K562 (cell line): ENCODE measurements around the gene PYGB.

Experiments
- ELF2 ChIP-seq: fragments of 250-450 bp; sonication (Bioruptor Pico); IDR thresholded peaks from 2 replicates; pipeline ENCODE4 v1.5.0; 2021; ENCODE audit warnings: mild to moderate bottlenecking
- EZH2 ChIP-seq: IDR thresholded peaks from 2 replicates; pipeline ENCODE4 v1.6.1; 2012; ENCODE audit warnings: low read depth, mild to moderate bottlenecking, inconsistent platforms, low read length, borderline replicate concordance
- FOXK2 ChIP-seq, 2 experiments: fragments of 450-650 bp; IDR thresholded peaks in 1 of 2; conservative IDR thresholded peaks in 1 of 2; 2 replicates each; pipeline ENCODE4 v1.6.1; 2016; ENCODE audit warnings: low read depth in 2 of 2, mild to moderate bottlenecking in 1 of 2
- NRF1 ChIP-seq, 2 experiments: fragments of 450-650 bp; IDR thresholded peaks in 1 of 2; conservative IDR thresholded peaks in 1 of 2; 2 replicates each; pipeline ENCODE4 v1.6.1; 2014; ENCODE audit warnings: mild to moderate bottlenecking in 2 of 2
- PYGO2 ChIP-seq: fragments of 450-650 bp; IDR thresholded peaks from 2 replicates; pipeline ENCODE4 v1.6.1; 2016; ENCODE audit warnings: mild to moderate bottlenecking, missing genetic modification characterization, moderate library complexity, missing compliant biosample characterization
- TF ChIP-seq, protein P1 (sequence below), 3 experiments: IDR thresholded peaks in 2 of 3; conservative IDR thresholded peaks in 1 of 3; 2 replicates each; pipeline ENCODE4 v1.5.1; 2011 to 2012; ENCODE audit warnings: low read length in 3 of 3, mild to moderate bottlenecking in 3 of 3, control low read depth in 2 of 3, improper control_type of control experiment in 1 of 3, inconsistent platforms in 1 of 3, low read depth in 1 of 3, mixed read lengths in 1 of 3, moderate library complexity in 1 of 3; ENCODE audit not compliant: insufficient read depth in 2 of 3

DNA sequence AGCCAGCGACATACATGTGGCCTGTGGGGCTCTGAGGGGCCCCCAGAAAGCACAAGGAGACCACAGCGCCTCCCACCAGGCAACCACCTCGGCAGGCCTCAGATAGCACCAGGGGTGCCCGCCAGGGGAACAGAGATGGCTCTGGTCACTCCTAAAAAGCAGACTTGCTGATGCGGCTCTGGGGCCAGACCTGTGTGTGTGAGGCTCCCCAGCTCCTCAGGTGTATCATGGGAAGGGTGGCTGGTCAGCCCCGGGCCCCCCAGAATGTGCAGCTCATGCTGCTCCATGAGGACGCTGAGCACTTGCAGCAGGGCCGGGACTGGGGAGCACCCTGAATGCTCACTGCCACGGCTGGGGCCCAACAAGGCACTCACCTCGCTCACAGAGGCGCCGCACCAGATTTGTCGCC is 60.2 kb downstream of the PYGB start:
- TF ChIP-seq EZH2 (no peak), PYGO2 (tag) (no peak), NRF1 (conservative IDR thresholded peaks at IDR 0.05 in 1 of 2, IDR thresholded peaks at IDR 0.05 in 1 of 2) (no peak), ELF2 (CRISPR knock-in tag) (no peak), FOXK2 (conservative IDR thresholded peaks at IDR 0.05 in 1 of 2, IDR thresholded peaks at IDR 0.05 in 1 of 2; ENCODE audit: low read depth in 2 of 2) (no peak)
- TF ChIP-seq, protein P1, sequence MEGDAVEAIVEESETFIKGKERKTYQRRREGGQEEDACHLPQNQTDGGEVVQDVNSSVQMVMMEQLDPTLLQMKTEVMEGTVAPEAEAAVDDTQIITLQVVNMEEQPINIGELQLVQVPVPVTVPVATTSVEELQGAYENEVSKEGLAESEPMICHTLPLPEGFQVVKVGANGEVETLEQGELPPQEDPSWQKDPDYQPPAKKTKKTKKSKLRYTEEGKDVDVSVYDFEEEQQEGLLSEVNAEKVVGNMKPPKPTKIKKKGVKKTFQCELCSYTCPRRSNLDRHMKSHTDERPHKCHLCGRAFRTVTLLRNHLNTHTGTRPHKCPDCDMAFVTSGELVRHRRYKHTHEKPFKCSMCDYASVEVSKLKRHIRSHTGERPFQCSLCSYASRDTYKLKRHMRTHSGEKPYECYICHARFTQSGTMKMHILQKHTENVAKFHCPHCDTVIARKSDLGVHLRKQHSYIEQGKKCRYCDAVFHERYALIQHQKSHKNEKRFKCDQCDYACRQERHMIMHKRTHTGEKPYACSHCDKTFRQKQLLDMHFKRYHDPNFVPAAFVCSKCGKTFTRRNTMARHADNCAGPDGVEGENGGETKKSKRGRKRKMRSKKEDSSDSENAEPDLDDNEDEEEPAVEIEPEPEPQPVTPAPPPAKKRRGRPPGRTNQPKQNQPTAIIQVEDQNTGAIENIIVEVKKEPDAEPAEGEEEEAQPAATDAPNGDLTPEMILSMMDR (IDR thresholded peaks at IDR 0.05 in 2 of 3, conservative IDR thresholded peaks at IDR 0.05 in 1 of 3; ENCODE audit: insufficient read depth in 2 of 3, low read depth in 1 of 3, low read length in 3 of 3) = no peak
